ENCODE measurements around the gene SRSF10.

SRSF10 gene

GRCh38 chr1:23979881-23980727, at the start of gene SRSF10 (continued):
- TF ChIP-seq GLI2 (tag by site-specific recombination; IDR thresholded peaks at IDR 0.05; ENCODE audit: borderline replicate concordance, low read depth) (no peak), ZNF311 (tag by site-specific recombination; IDR thresholded peaks at IDR 0.05; ENCODE audit: borderline replicate concordance) (no peak), ZBTB8A (tag by site-specific recombination; IDR thresholded peaks at IDR 0.05) (peak; percentile 96), ZNF335 (tag by site-specific recombination; conservative IDR thresholded peaks at IDR 0.05) (peak; percentile 99), ZSCAN5A (tag by site-specific recombination; IDR thresholded peaks at IDR 0.05) (peak; percentile 87), ZNF571 (tag by site-specific recombination; IDR thresholded peaks at IDR 0.05) (no peak), ZNF560 (tag by site-specific recombination; IDR thresholded peaks at IDR 0.05; ENCODE audit: borderline replicate concordance) (no peak), EGR2 (tag by site-specific recombination; IDR thresholded peaks at IDR 0.05; ENCODE audit: low read depth) (peak; percentile 85), ZNF175 (tag by site-specific recombination; IDR thresholded peaks at IDR 0.05) (no peak), SP2 (tag by site-specific recombination; IDR thresholded peaks at IDR 0.05) (peak; percentile 84), ZNF707 (tag by site-specific recombination; IDR thresholded peaks at IDR 0.05) (no peak), KLF16 (tag by site-specific recombination; IDR thresholded peaks at IDR 0.05) (peak; percentile 98), ZNF155 (tag by site-specific recombination; IDR thresholded peaks at IDR 0.05) (no peak), SP3 (tag by site-specific recombination; IDR thresholded peaks at IDR 0.05) (peak; percentile 69), ZNF561 (tag by site-specific recombination; IDR thresholded peaks at IDR 0.05; ENCODE audit: borderline replicate concordance) (peak; percentile 88), ZNF211 (tag by site-specific recombination; IDR thresholded peaks at IDR 0.05; ENCODE audit: low read depth) (no peak), ZNF510 (tag by site-specific recombination; IDR thresholded peaks at IDR 0.05; ENCODE audit: insufficient replicate concordance) (no peak), PRDM10 (tag by site-specific recombination; IDR thresholded peaks at IDR 0.05) (peak; percentile 87), ZNF600 (tag by site-specific recombination; IDR thresholded peaks at IDR 0.05) (peak; percentile 78), ZNF623 (tag by site-specific recombination; IDR thresholded peaks at IDR 0.05) (no peak), KLF9 (tag by site-specific recombination; IDR thresholded peaks at IDR 0.05; ENCODE audit: low read depth) (peak; percentile 42; the same call in 1 of the 2 replicates), ZNF16 (tag by site-specific recombination; IDR thresholded peaks at IDR 0.05; ENCODE audit: low read depth) (no peak), REPIN1 (tag by site-specific recombination; IDR thresholded peaks at IDR 0.05; ENCODE audit: low read depth) (peak; percentile 90; the same call in 1 of the 2 replicates), PRDM4 (tag by site-specific recombination; IDR thresholded peaks at IDR 0.05) (no peak), ZNF391 (tag by site-specific recombination; IDR thresholded peaks at IDR 0.05; ENCODE audit: borderline replicate concordance, low read depth) (peak; percentile 63; the same call in 1 of the 2 replicates), ZNF138 (tag by site-specific recombination; IDR thresholded peaks at IDR 0.05; ENCODE audit: borderline replicate concordance) (no peak), ZNF488 (tag by site-specific recombination; IDR thresholded peaks at IDR 0.05) (no peak), ZNF394 (tag by site-specific recombination; IDR thresholded peaks at IDR 0.05; ENCODE audit: borderline replicate concordance) (peak; percentile 39; the same call in 1 of the 2 replicates), ZNF433 (tag by site-specific recombination; IDR thresholded peaks at IDR 0.05; ENCODE audit: low read depth) (no peak), ZNF558 (tag by site-specific recombination; IDR thresholded peaks at IDR 0.05) (no peak; the same call in 1 of the 2 replicates), ZNF658 (tag by site-specific recombination; IDR thresholded peaks at IDR 0.05) (0 out of 2 replicates have a peak, but pooled peaks have one; percentile 26), ZNF341 (tag by site-specific recombination; IDR thresholded peaks at IDR 0.05; ENCODE audit: low read depth) (no peak; the same call in 1 of the 2 replicates)
